GM21825 (cell line): ENCODE results near the gene SLC35E2B.
"Not testable (repeated sequence)": the region's sequence is repeated elsewhere in the genome, so short reads cannot be mapped to it uniquely, and the experiment has no call there.

ENCODE experiments used
- ATAC-seq: cut with Tn5 transposase; IDR thresholded peaks from one replicate; pipeline ENCODE4 v1.9.1; 2021; ENCODE audit warnings: mild to moderate bottlenecking, moderate library complexity; ENCODE audit not compliant: unreplicated experiment

SLC35E2B gene

DNA sequence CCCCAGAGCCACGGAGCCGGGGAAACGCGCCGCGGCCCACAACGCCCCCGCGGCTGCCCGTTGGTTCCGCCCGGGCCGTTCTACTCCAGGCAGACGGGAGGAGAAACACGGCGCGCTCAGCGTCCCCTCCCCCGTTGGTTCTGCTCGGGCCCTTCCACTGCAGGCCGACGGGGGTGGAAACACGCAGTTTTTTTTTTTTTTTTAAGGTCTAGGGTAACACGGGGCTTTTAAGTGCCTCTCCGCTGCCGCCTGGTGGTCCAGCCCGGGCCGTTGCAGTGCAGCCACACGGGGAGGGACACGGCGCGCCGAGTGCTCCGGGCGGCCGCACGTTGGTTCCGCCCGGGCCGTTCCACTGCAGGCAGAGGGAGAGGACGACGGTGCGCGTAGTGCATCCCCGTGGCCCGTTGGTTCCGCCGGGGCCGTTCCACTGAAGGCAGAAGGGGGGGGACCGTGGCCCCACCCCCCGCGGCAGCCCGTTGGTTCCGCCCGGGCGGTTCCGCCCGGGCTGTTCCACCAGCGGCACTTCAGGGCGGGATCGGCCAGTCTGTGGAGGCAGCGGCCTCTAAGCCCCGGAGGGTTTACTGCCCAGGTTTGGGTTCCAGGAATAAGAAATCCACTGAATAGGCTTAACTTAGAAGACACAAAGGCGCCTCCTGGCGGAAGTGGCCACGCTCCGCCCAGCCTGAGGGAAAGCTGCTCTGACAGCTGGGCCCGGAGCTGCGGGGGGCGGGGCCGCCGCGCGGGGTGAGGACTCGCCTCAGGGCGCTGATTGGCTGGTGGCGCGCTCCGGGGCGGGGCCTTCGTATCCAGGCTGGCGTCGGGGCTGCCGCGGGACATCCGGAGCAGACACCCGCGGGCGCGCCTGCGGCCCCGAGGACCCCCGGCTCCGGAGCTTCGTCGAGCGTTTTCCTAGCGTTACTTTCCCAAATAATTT lies at the start of gene SLC35E2B:
TSS of gene SLC35E2B (minus strand) at position 82 of the 934 bp plus-strand sequence. CDS start 16,096 bp downstream, outside the sequence.
- ATAC-seq = peak; percentile 74

DNA sequence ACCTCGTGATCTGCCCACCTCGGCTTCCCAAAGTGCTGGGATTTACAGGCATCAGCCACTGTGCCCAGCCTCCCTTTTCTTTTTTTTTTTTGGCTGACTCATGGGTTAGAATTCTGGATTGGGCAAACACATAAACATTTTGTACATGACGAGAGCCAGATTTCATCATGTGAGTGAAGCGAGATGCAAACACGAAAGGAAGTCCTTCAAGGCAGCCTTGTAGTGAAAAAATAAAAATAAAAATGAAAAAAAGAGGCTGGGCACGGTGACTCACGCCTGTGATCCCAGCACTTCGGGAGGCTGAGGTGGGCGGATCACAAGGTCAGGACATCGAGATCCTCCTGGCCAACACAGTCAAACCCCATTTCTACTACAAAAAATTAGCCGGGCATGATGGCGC lies 48.4 kb upstream of the SLC35E2B start:
- not testable (repeated sequence) for ATAC-seq

GRCh38 chr1:1738799-1739337 lies 46.3 kb upstream of the SLC35E2B start:
- not testable (repeated sequence) for ATAC-seq

DNA sequence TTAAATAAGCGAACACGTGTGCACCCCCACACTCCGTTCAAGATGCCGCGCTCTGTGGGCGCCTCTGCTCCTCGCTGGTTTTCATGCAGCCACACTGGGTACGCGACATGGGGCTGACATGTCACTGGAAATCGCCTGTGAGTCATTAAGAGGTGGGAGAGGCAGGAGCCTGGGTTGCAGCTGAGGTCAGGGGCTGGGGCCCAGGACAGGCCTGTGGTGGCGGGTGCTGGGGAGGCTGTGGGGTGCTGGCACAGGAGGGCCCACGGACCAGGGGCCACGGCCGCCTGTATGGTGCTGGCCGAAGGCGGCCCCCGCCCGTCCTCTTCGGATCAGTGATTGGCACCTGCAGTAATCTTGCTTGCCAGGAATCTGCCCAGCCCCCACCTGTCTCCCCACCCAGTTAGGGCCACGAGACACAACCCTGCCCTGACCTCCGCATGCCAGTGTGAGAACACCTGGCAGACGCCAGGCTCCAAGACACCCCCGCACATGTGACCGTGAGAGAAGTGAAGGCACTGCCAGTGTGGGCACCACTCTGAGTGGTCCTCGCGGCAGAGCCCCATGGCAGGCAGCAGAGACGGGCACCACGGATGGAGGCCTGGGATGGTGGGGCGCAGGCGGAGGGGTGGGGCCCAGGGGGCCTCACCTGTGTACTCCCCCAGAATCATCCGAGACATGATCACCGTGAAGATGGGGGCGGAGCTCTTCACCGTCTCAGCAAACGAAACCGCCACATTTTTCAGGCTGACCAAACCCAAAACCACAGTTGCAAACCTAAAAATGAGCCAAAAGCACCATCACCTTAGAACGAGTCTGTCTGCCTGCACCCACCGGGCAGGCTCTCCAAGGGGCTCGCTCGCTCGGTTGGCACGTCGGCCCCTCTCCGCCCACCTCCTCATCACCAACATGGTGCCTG lies 45.3 kb upstream of the SLC35E2B start:
- not testable (repeated sequence) for ATAC-seq

GRCh38 chr1:1732381-1732780 lies 39.8 kb upstream of the SLC35E2B start:
- ATAC-seq = no peak

DNA sequence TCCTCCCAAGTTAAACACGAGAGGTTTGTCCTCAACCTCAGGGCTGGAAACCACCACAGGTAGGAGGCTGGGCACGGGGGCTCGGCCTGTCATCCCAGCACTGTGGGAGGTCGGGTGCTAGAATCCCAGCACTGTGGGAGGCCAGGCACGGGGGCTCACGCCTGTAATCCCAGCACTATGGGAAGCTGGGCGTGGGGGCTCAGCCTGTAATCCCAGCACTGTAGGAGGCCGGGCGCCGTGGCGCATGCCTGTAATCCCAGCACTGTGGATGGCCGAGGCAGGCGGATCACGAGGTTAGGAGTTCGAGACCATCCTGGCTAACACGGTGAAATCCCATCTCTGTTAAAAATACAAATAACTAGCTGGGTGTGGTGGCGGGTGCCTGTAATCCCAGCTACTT lies 38.3 kb upstream of the SLC35E2B start:
- no peak for ATAC-seq

- ATAC-seq = not testable (repeated sequence)
Observed at GRCh38 chr1:1730230-1730629, 37.6 kb upstream of the SLC35E2B start.

GRCh38 chr1:1729116-1729816 lies 36.7 kb upstream of the SLC35E2B start:
- ATAC-seq = not testable (repeated sequence)

DNA sequence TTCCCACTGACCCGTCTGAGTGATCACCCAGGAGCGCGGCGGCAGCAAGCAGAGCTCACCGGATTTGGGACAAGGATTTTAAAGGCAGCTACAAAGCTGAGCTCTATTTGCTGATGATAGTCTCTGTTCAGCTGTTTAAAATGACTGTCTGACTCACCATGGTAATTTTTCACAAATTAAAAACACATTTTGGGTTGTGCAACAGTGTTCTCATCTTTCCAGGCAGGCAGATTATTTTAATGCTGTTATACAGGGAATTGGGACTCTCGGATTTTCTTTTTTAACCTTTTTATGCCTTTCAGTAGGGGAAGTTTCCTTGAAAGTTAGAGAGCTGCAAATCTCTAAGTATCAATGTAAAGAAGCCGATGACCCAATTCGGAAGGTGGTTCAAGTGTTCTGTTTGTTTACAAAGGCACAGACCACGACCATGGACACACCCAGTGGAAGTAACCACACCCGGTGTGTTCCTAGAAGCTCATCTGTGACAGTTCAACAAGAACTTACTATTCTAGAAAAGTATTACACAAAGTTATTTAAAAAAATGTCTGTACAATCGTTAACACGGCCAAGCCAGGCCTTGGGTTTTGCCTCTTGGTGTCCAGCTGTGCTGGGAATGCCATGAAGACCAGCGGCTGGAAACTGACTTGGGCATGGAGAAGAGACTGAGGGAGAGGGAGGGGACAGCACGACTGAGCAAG lies 35.9 kb upstream of the SLC35E2B start:
- not testable (repeated sequence) for ATAC-seq

- ATAC-seq = not testable (repeated sequence)
Observed at GRCh38 chr1:1727131-1727651, 34.6 kb upstream of the SLC35E2B start.

- ATAC-seq = not testable (repeated sequence)
Observed at GRCh38 chr1:1726088-1726487, 33.5 kb upstream of the SLC35E2B start.

DNA sequence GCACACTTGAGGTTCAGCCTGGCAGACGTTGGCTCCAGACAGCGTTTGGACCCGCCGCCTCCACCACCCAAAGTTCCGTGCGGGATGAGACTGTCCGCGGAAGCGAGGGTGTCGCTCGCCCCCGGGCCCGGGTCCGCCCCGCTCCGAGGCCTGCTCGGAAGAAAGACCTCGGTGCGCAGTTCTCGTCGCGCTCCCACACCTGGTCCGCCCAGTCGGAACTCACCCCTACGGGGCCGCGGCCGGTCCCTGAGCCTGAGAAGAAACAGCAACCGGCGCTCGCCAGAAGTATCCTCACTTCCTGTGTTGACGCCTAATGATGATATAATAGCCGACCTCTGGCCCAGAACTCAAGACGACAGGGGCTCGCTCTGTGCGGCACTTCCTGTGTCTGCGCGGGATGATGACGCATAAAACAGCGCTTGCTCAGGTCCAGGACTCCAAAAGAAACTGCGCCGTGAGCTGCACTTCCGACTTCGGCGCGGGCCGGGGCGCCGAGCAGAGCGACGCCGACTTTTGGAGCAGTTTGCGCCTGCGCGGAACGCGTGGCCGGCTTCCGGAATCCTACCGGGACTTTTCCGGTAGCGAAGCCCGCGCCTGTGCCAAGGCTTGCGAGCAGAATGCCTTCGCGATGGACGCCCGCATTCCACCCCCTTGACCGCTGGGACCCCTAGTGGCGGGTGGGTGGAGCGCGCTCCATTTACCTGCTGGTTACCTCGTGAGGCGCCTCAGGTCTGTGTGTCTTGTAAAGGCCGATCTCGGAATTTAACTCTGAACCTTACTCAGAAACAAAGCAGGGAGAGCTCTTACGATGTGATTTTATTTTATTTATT lies 31.7 kb upstream of the SLC35E2B start, which contains the start of gene CDK11A:
TSS of gene CDK11A (minus strand) at position 323 of the 830 bp plus-strand sequence. CDS start 1,539 bp downstream, outside the sequence.
- ATAC-seq = peak; percentile 90

- ATAC-seq = no peak
Observed at GRCh38 chr1:1721201-1721600, 28.6 kb upstream of the SLC35E2B start.

DNA sequence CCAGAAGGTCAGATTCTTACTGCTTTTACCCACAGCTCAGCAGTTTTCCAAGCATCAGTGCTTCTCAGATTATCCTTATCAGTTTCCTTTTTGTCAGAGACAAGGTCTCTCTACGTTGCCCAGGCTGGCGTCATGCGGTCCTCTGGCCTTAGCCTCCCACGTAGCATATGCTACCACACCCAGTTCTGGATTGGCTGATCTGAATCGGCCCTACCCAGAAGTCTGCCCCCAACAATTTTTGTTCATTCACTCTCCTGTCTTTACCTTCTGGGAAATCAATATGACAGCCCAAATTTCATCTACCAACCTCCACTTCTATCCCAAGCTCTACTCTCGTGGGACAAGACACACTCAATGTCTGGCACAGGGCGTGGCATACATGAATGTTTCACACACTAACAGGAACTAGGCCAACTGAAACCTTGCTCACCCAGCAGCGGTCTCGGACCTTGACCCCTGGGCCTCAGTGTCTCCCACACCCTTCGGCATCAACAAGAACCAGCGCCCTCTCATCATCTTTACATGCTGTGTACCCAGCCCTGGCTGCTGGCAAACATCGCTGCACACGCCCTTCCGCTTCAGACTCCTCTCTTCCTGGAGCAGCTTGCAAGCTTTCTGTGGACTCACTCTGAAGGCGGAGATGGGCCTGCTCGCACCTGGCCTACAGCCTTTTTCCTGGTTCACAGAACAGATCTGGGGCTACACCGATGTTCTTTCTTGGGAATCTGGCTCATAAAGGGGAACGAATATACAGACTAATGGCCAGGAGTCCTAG lies 22.7 kb upstream of the SLC35E2B start:
- not testable (repeated sequence) for ATAC-seq

GRCh38 chr1:1707897-1708296 lies 15.3 kb upstream of the SLC35E2B start:
- ATAC-seq = not testable (repeated sequence)

GRCh38 chr1:1707241-1707640 lies 14.6 kb upstream of the SLC35E2B start:
- not testable (repeated sequence) for ATAC-seq

DNA sequence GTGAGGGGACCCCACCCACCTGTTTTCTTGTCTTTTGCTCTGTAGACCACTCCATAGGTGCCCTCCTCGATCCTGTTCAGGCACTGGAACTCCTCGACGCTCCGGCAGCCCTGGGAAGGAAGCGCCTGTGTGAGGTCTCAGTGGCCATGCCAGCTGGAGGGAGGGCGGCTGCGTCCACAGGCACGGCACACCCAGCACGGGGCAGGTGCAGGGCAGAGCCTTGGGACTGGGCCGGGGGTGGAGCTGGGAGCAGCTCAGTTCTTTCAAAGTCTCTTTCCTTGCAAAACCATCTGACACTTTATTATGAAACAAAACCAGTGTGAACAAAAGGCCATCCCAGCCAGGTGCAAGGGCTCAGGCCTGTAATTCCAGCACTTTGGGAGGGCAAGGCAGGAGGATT lies 13.0 kb upstream of the SLC35E2B start:
- not testable (repeated sequence) for ATAC-seq
